NCI-H1105 treated with DMSO at 0.1 percent for 48 hours (cell line): ENCODE results near the gene LDLRAP1.

Experiments
- DNase-seq: peaks from one replicate; lab custom pipeline; 2025; lab: John Stamatoyannopoulos, UW

The LDLRAP1 gene

DNA sequence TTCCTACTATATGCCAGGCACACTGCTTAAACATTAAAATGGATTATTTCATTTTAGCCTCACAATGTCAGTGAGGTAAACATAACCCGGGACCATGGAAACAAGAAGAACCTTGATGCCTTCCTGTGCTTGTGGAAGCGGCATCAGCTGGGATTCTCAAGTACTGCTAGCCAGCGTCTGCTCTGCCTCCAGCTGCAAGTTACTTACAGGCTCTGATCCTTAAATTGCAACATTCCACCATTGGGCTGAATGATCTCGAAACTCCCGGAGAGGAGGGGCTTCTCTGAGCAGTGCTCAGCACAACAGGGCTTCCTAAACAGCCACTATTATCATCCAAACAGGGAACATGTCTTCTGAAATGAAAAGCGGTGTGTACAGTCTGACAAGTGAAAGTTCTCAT is 66.5 kb downstream of the LDLRAP1 start:
- DNase-seq, result no peak

DNA sequence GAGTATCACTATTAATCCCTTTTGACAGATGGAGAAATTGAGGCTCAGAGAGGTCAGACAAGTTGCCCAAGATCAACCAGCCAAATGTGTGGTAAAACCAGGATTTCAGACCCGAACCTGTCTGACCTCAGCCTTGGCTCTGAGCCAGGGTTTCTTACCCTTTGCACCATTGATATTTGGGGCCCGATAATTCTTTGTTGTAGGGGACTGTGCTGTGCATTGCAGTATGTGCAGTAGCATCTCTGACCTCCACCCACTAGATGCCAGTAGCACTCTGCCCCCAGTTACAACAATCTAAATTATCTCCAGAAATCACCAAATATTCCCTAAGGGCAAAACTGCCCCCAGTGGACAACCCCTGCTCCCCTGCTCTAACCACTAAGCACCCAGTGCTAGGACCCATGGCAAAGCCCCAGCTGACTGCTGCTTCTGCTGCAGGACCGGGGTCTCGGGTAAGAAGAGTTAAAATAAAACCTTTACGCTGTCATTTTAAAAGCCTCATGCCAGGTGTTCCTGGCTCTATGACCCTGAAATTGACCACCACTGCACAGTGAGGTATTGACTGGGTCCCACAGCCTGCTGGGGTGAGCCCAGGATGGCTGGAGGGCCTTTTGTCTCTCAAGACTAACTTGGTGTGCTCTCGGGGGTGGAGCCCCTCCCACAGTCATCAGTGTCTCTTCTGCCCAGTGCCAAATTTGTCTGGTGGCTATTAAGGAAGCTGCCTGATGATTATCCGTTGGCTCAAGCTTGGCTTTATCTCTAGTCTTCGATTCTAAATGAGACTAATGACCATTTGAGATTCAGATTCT is 67.6 kb downstream of the LDLRAP1 start:
- no peak for DNase-seq

- no peak for DNase-seq
These were observed 68.4 kb downstream of the LDLRAP1 start for GRCh38 chr1:25611843-25612242.

- no peak for DNase-seq
These were observed 69.0 kb downstream of the LDLRAP1 start for GRCh38 chr1:25612421-25612820.

DNA sequence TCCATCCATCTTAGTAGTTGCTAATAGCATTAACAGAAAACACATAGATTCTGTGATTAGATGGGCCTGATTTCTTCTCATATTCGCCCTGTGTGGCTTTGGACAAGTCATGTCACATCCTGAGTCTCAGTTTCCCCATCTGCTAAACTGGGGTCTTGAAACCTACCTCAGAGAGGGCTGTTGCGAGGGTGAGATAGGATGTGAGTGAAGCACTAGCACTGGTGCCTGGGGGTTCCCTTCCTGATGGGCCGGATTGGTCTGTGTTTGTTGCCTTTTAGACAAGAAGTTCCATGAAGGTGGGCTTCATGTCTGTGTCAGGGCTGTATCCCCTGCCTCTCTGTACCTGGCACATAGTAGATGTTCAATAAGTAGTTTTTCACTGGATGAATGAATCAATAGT is 69.7 kb downstream of the LDLRAP1 start:
- no peak for DNase-seq

GRCh38 chr1:25614501-25615171 is 71.2 kb downstream of the LDLRAP1 start:
- no peak for DNase-seq

DNA sequence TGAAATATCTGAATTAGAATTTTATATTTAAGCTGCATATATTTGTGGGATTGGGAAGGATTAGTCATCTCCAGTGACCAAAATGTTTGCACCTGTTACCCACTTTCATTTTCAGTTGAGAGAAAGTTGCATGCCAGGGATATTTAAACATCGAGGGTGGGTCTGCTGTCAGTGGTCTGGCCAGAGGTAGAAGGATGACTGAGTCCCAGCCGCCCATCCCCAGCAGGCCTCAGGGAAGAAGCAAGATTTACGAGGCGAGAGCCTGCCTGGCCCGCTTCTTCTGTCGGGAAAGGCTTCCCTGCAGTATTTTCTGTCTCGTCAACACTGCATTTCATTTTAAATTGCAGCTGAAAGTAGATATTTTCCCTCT is 71.8 kb downstream of the LDLRAP1 start:
- no peak for DNase-seq

- DNase-seq, result no peak
These were observed 72.2 kb downstream of the LDLRAP1 start for GRCh38 chr1:25615563-25616094.

- DNase-seq, result peak; percentile 91
These were observed 72.9 kb downstream of the LDLRAP1 start, which contains the start of gene MAN1C1 for GRCh38 chr1:25616095-25616986. Gene MAN1C1 (plus strand): TSS chr1:25616791. CDS start chr1:25617798, 1,007 bp downstream.

DNA sequence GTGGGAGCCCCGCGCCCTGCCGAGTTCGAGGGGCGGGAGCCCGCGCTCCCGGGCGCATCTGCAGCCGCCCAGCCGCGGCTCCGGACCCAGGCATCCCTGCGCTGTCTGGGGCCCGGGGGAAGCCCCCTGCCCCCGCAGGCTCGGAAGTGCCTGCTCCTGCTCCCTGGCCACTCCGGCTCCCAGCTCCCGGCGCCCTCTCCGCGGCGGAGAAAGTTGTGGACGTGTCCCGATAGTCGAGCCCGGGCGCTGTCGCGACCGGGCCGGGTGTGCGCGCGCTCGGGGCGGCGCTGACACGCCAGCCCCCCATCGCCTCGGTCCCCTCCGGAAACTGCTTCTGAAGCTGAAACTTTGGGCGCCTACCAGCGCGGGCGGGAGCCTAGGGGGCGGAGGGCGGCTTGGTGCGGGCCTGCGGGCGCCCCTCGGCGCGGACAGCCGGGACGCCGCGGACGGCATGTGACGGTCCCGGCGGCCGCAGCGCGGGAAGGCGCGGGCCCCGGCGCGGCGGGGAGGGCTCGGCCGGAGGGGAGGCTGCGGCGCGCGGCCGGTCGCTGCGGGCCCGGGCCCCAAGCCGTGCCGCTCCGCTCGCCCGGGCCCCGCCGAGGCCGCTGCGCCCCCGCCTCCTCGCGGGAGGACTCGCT is 73.7 kb downstream of the LDLRAP1 start:
- DNase-seq, result no peak

- DNase-seq, result no peak
These were observed 74.4 kb downstream of the LDLRAP1 start for GRCh38 chr1:25617625-25618432.

DNA sequence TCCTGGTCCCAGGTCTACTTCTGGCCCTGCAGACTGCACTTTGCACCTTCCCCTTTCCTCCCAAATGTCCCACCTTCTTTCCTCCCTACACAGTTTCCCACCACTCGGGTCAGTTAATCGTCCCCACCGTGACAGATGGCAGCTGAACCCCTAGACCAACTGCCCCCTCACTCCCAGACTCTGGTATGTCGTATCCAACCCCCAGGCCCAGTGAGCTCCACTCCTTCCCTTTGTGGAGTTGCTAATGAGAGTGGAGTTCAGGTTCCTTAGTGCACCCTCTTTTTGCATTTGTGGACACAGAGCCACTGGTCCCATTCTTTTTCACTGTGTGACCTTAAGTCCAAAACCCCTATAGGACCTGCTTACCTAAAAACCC is 75.0 kb downstream of the LDLRAP1 start:
- no peak for DNase-seq
